Measurements from ENCODE around the gene BTLA.
"Not testable (repeated sequence)": the region's sequence is repeated elsewhere in the genome, so short reads cannot be mapped to it uniquely, and the experiment has no call there.

BTLA gene

DNA sequence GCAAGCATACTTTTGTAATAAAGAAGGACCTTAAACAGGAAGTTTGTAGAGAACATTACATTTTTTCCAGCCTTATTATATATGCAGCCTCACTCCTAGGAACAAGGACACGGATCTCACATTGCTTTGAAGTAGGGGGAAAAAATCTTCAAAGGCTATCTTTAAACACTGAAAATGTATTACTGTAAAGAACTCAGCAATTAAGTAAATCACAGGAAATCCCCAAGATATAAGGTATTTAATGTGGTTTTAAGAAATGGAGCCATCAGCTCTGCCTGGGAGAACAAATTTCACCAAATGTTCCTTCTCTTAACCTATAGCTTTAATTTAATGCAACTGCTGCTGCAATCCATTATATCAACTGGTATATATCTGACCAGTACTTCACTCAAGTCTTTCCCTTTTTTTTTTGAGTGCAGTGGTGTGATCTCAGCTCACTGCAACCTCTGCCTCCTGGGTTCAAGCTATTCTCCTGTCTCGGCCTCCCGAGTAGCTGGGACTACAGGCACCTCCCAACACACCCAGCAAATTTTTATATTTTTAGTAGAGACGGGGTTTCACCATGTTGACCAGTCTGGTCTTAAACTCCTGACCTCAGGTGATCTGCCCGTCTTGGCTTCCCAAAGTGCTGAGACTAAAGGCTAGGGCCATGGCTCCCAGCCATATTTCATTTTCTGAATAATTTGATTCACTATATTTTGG lies 2.8 kb downstream of the BTLA start:
- no peaks in the 10 kb centered on the region for H3K9me3 ChIP-seq (ENCODE audit: insufficient read depth, low read depth, low read length)
- H3K4me3 ChIP-seq (ENCODE audit: low read length, poor library complexity, severe bottlenecking): no peak overlapping the region
- H3K79me2 ChIP-seq (ENCODE audit: insufficient read depth, low read length): no peaks in the 10 kb centered on the region
- no peaks in the 10 kb centered on the region for H3K9me2 ChIP-seq (replicated peaks; ENCODE audit: low read depth, low read length)
- H3K36me3 ChIP-seq (ENCODE audit: insufficient read depth, low read length): no peaks in the 10 kb centered on the region
- TF ChIP-seq, protein P1, sequence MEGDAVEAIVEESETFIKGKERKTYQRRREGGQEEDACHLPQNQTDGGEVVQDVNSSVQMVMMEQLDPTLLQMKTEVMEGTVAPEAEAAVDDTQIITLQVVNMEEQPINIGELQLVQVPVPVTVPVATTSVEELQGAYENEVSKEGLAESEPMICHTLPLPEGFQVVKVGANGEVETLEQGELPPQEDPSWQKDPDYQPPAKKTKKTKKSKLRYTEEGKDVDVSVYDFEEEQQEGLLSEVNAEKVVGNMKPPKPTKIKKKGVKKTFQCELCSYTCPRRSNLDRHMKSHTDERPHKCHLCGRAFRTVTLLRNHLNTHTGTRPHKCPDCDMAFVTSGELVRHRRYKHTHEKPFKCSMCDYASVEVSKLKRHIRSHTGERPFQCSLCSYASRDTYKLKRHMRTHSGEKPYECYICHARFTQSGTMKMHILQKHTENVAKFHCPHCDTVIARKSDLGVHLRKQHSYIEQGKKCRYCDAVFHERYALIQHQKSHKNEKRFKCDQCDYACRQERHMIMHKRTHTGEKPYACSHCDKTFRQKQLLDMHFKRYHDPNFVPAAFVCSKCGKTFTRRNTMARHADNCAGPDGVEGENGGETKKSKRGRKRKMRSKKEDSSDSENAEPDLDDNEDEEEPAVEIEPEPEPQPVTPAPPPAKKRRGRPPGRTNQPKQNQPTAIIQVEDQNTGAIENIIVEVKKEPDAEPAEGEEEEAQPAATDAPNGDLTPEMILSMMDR (conservative IDR thresholded peaks at IDR 0.05; ENCODE audit: low read length): no peak
- no peak for TF ChIP-seq EZH2phosphoT487 (IDR thresholded peaks at IDR 0.05; ENCODE audit: borderline replicate concordance)
- peaks cover 12% of the 10 kb centered on the region for H3K4me1 ChIP-seq (ENCODE audit: insufficient read depth, low read length, poor library complexity, severe bottlenecking)
- H3K9ac ChIP-seq (ENCODE audit: low read depth, low read length, poor library complexity, severe bottlenecking): no peak overlapping the region
- peak overlapping the region; percentile 0 for H3K4me2 ChIP-seq (ENCODE audit: low read depth, low read length, poor library complexity, severe bottlenecking)
- H3F3A ChIP-seq (ENCODE audit: low read depth): no peaks in the 10 kb centered on the region
- H3K27me3 ChIP-seq (ENCODE audit: insufficient read depth, low read length, poor library complexity, severe bottlenecking): no peaks in the 10 kb centered on the region
- H4K20me1 ChIP-seq (ENCODE audit: insufficient read depth, low read length, poor library complexity, severe bottlenecking): no peaks in the 10 kb centered on the region
- H2AFZ ChIP-seq (ENCODE audit: low read length): no peak overlapping the region

DNA sequence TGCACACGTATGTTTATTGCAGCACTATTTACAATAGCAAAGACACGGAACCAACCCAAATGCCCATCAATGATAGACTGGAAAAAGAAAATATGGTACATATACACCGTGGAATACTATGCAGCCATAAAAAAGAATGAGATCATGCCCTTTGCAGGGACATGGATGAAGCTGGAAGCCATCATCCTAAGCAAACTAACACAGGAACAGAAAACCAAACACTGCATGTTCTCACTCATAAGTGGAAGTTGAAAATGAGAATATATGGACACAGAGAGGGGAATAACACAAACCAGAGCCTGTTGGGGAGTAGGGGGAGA lies 4.9 kb downstream of the BTLA start:
- H3K4me1 ChIP-seq (ENCODE audit: insufficient read depth, low read length, poor library complexity, severe bottlenecking); H3K36me3 ChIP-seq (ENCODE audit: insufficient read depth, low read length); H3K4me3 ChIP-seq (ENCODE audit: low read length, poor library complexity, severe bottlenecking); H3K9me3 ChIP-seq (ENCODE audit: insufficient read depth, low read depth, low read length); H3K9ac ChIP-seq (ENCODE audit: low read depth, low read length, poor library complexity, severe bottlenecking); H3K4me2 ChIP-seq (ENCODE audit: low read depth, low read length, poor library complexity, severe bottlenecking); H3K27me3 ChIP-seq (ENCODE audit: insufficient read depth, low read length, poor library complexity, severe bottlenecking); H2AFZ ChIP-seq (ENCODE audit: low read length); H3K9me2 ChIP-seq (replicated peaks; ENCODE audit: low read depth, low read length); H3K79me2 ChIP-seq (ENCODE audit: insufficient read depth, low read length); H4K20me1 ChIP-seq (ENCODE audit: insufficient read depth, low read length, poor library complexity, severe bottlenecking); H3F3A ChIP-seq (ENCODE audit: low read depth): not testable (repeated sequence)

DNA sequence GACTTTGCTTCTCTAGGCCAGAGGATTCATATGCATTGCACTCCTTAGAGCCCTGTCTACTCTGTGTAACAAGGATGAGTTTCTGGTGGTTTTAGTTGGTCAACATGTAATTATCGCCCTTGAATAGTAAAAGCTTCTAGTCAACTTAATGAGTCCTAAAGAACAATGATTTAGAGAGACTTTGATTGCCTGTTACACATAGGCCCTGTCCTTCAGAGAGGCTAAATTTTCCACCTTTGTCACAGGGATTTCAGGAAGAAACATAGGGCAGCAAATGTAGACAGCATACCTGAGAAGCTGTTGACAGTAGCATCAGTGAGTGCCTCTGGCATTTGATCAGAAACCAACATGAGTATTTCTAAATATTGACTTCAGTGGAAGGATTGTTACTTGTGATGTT lies 7.1 kb downstream of the BTLA start:
- H3K9ac ChIP-seq (ENCODE audit: low read depth, low read length, poor library complexity, severe bottlenecking): no peak overlapping the region
- H3K4me3 ChIP-seq (ENCODE audit: low read length, poor library complexity, severe bottlenecking): no peak overlapping the region
- TF ChIP-seq EZH2phosphoT487 (IDR thresholded peaks at IDR 0.05; ENCODE audit: borderline replicate concordance): no peak
- TF ChIP-seq, protein P1 (conservative IDR thresholded peaks at IDR 0.05; ENCODE audit: low read length): no peak
- H3K9me3 ChIP-seq (ENCODE audit: insufficient read depth, low read depth, low read length): no peaks in the 10 kb centered on the region
- H3K9me2 ChIP-seq (replicated peaks; ENCODE audit: low read depth, low read length): no peaks in the 10 kb centered on the region
- H3F3A ChIP-seq (ENCODE audit: low read depth): no peaks in the 10 kb centered on the region
- no peaks in the 10 kb centered on the region for H3K79me2 ChIP-seq (ENCODE audit: insufficient read depth, low read length)
- no peak overlapping the region for H3K4me2 ChIP-seq (ENCODE audit: low read depth, low read length, poor library complexity, severe bottlenecking)
- no peak overlapping the region for H2AFZ ChIP-seq (ENCODE audit: low read length)
- no peaks in the 10 kb centered on the region for H3K27me3 ChIP-seq (ENCODE audit: insufficient read depth, low read length, poor library complexity, severe bottlenecking)
- H4K20me1 ChIP-seq (ENCODE audit: insufficient read depth, low read length, poor library complexity, severe bottlenecking): no peaks in the 10 kb centered on the region
- H3K36me3 ChIP-seq (ENCODE audit: insufficient read depth, low read length): no peaks in the 10 kb centered on the region
- H3K4me1 ChIP-seq (ENCODE audit: insufficient read depth, low read length, poor library complexity, severe bottlenecking): peaks cover 10% of the 10 kb centered on the region

DNA sequence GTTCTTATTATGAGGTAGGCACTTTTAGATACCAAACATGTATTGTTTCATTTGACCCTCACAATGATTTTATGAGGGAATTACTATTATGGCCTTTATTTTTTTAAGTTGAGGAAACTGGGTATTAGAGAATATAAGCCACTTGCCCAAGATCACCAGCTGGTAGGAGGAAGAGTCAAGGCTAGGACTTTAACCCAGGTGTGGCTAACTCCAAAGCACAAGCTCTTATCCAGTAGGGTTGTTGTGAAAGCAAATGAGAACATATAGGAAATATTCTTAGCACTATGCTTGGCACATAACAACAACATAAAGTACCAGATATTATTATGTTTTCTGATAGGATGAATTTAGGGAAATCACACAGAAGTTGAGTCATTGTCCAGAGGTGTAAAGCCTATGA lies 7.9 kb downstream of the BTLA start:
- no peak overlapping the region for H3K9ac ChIP-seq (ENCODE audit: low read depth, low read length, poor library complexity, severe bottlenecking)
- H3K4me3 ChIP-seq (ENCODE audit: low read length, poor library complexity, severe bottlenecking): no peak overlapping the region
- no peaks in the 10 kb centered on the region for H3K79me2 ChIP-seq (ENCODE audit: insufficient read depth, low read length)
- H3K4me2 ChIP-seq (ENCODE audit: low read depth, low read length, poor library complexity, severe bottlenecking): no peak overlapping the region
- no peaks in the 10 kb centered on the region for H4K20me1 ChIP-seq (ENCODE audit: insufficient read depth, low read length, poor library complexity, severe bottlenecking)
- TF ChIP-seq, protein P1 (conservative IDR thresholded peaks at IDR 0.05; ENCODE audit: low read length): no peak
- no peak for TF ChIP-seq EZH2phosphoT487 (IDR thresholded peaks at IDR 0.05; ENCODE audit: borderline replicate concordance)
- H3K4me1 ChIP-seq (ENCODE audit: insufficient read depth, low read length, poor library complexity, severe bottlenecking): peaks cover 8% of the 10 kb centered on the region
- no peaks in the 10 kb centered on the region for H3K9me3 ChIP-seq (ENCODE audit: insufficient read depth, low read depth, low read length)
- H3K27me3 ChIP-seq (ENCODE audit: insufficient read depth, low read length, poor library complexity, severe bottlenecking): no peaks in the 10 kb centered on the region
- no peaks in the 10 kb centered on the region for H3F3A ChIP-seq (ENCODE audit: low read depth)
- no peaks in the 10 kb centered on the region for H3K36me3 ChIP-seq (ENCODE audit: insufficient read depth, low read length)
- H3K9me2 ChIP-seq (replicated peaks; ENCODE audit: low read depth, low read length): no peaks in the 10 kb centered on the region
- no peak overlapping the region for H2AFZ ChIP-seq (ENCODE audit: low read length)

Measured in Loucy (cell line).